Chondrocyte (in vitro differentiated cells): ENCODE measurements around the gene LRATD1. TPM values are rescaled to one million over a fixed set of nuclear protein-coding genes. Genes with fewer than 3 reads are reported as not detected.

Experiments
- DNase-seq: peaks from one replicate; pipeline ENCODE4 v3.0.0; 2021; ENCODE audit warnings: mixed read lengths, low spot score
- H3K27ac Mint-ChIP-seq: one replicate; pipeline ENCODE4 v1.8.0; 2021; ENCODE audit warnings: mild to moderate bottlenecking, moderate library complexity, mixed read lengths; ENCODE audit not compliant: unreplicated experiment
- H3K27me3 Mint-ChIP-seq: 2 replicates; pipeline ENCODE4 v1.8.0; 2021; ENCODE audit warnings: low read depth, mixed read lengths
- H3K36me3 Mint-ChIP-seq: 2 replicates; pipeline ENCODE4 v1.8.0; 2021; ENCODE audit warnings: low read depth, mixed read lengths
- H3K4me1 Mint-ChIP-seq: 2 replicates; pipeline ENCODE4 v1.8.0; 2021; ENCODE audit warnings: low read depth, mild to moderate bottlenecking, mixed read lengths
- H3K4me3 Mint-ChIP-seq: one replicate; pipeline ENCODE4 v1.8.0; 2021; ENCODE audit warnings: mild to moderate bottlenecking, moderate library complexity, mixed read lengths; ENCODE audit not compliant: unreplicated experiment
- H3K9me3 Mint-ChIP-seq: 2 replicates; pipeline ENCODE4 v1.8.0; 2021; ENCODE audit warnings: low read depth, mixed read lengths
- CTCF ChIP-seq: fragments of 200-600 bp; sonication (generic); IDR thresholded peaks from 2 replicates; pipeline ENCODE4 v1.5.0; 2021; ENCODE audit warnings: antibody characterized with exemption, mild to moderate bottlenecking, moderate library complexity
- total RNA-seq: library from RNA; stranded (reverse); gene quantifications from 3 replicates; pipeline ENCODE4 v1.2.1, GENCODE V29; 2021

The LRATD1 gene
- total RNA-seq, 1 donor from 2014 or later: not detected

GRCh38 chr2:14602309-14602708 lies 30.2 kb upstream of the LRATD1 start:
- peaks cover 3% of the 10 kb centered on the region for H3K9me3 Mint-ChIP-seq
- no peak overlapping the region for H3K4me3 Mint-ChIP-seq
- DNase-seq: no peak
- H3K27ac Mint-ChIP-seq: no peak overlapping the region
- no peaks in the 10 kb centered on the region for H3K36me3 Mint-ChIP-seq
- H3K4me1 Mint-ChIP-seq: no peaks in the 10 kb centered on the region
- TF ChIP-seq CTCF: no peak
- peaks cover 2% of the 10 kb centered on the region for H3K27me3 Mint-ChIP-seq

GRCh38 chr2:14603676-14604075 lies 28.8 kb upstream of the LRATD1 start:
- Mint-ChIP-seq H3K4me1 (no peaks in the 10 kb centered on the region), H3K27ac (no peak overlapping the region), H3K27me3 (peaks cover 2% of the 10 kb centered on the region), H3K36me3 (no peaks in the 10 kb centered on the region), H3K4me3 (no peak overlapping the region), H3K9me3 (no peaks in the 10 kb centered on the region)
- no peak for TF ChIP-seq CTCF
- no peak for DNase-seq

GRCh38 chr2:14608245-14608644 lies 24.3 kb upstream of the LRATD1 start:
- no peak overlapping the region for H3K27ac Mint-ChIP-seq
- TF ChIP-seq CTCF: no peak
- no peaks in the 10 kb centered on the region for H3K9me3 Mint-ChIP-seq
- DNase-seq: no peak
- H3K36me3 Mint-ChIP-seq: no peaks in the 10 kb centered on the region
- H3K27me3 Mint-ChIP-seq: peaks cover 5% of the 10 kb centered on the region
- H3K4me3 Mint-ChIP-seq: no peak overlapping the region
- no peaks in the 10 kb centered on the region for H3K4me1 Mint-ChIP-seq

- Mint-ChIP-seq H3K4me3 (no peak overlapping the region), H3K9me3 (no peaks in the 10 kb centered on the region), H3K27me3 (peaks cover 11% of the 10 kb centered on the region), H3K36me3 (no peaks in the 10 kb centered on the region), H3K4me1 (no peaks in the 10 kb centered on the region), H3K27ac (no peak overlapping the region)
- no peak for DNase-seq
- no peak for TF ChIP-seq CTCF
These were observed 18.5 kb upstream of the LRATD1 start for GRCh38 chr2:14614017-14614416.

- Mint-ChIP-seq H3K4me1 (no peaks in the 10 kb centered on the region), H3K9me3 (no peaks in the 10 kb centered on the region), H3K36me3 (no peaks in the 10 kb centered on the region), H3K27ac (no peak overlapping the region), H3K4me3 (no peak overlapping the region), H3K27me3 (peaks cover 11% of the 10 kb centered on the region)
- DNase-seq: no peak
- no peak for TF ChIP-seq CTCF
These were observed 17.4 kb upstream of the LRATD1 start for GRCh38 chr2:14615121-14615520.
